Measurements from ENCODE around the gene MUSTN1.

Gene MUSTN1

GRCh38 chr3:52809149-52809548 is 25.7 kb downstream of the MUSTN1 start:
- TF ChIP-seq CTCF (conservative IDR thresholded peaks at IDR 0.05) (no peak), ZFX (IDR thresholded peaks at IDR 0.05) (no peak)

GRCh38 chr3:52805270-52806039 is 29.4 kb downstream of the MUSTN1 start:
- TF ChIP-seq CTCF (conservative IDR thresholded peaks at IDR 0.05) (no peak), ZFX (IDR thresholded peaks at IDR 0.05) (no peak)

More at GRCh38 chr3:52809149-52809548, 25.7 kb downstream of the MUSTN1 start:
- H3K27ac ChIP-seq, result no peak overlapping the region

GRCh38 chr3:52801839-52802238 is 33.0 kb downstream of the MUSTN1 start:
- H3K27ac ChIP-seq, result no peak overlapping the region
- TF ChIP-seq ZFX (IDR thresholded peaks at IDR 0.05) (no peak), CTCF (conservative IDR thresholded peaks at IDR 0.05) (no peak)

More at GRCh38 chr3:52805270-52806039, 29.4 kb downstream of the MUSTN1 start:
- H3K27ac ChIP-seq, result no peak overlapping the region

DNA sequence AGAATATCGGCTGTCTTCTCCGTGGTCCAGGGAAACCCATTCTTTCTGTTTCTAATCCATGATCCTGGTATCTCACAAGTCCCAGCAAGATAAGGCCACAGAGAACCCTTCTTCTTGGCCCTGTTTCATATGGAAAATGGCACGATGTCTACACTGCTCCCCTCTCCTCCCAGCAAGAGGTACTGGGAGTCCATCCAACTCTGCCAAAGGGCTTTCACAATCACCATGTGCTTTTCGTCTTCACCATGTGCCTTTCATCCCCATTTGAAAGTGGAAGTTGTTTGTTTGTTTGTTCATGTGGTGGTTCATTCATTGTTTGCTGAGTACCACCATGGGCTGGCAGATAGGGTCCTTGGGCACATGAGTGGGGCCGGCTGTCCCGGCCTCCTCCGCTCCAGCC is 34.7 kb downstream of the MUSTN1 start:
- TF ChIP-seq CTCF (conservative IDR thresholded peaks at IDR 0.05), result no peak
- no peak for TF ChIP-seq ZFX (IDR thresholded peaks at IDR 0.05)
- H3K27ac ChIP-seq, result no peak overlapping the region

- H3K27ac ChIP-seq, result no peak overlapping the region
- TF ChIP-seq ZFX (IDR thresholded peaks at IDR 0.05) (no peak), CTCF (conservative IDR thresholded peaks at IDR 0.05) (no peak; the same call in 1 of the 2 replicates)
Measured at GRCh38 chr3:52798978-52799476, 35.8 kb downstream of the MUSTN1 start.

DNA sequence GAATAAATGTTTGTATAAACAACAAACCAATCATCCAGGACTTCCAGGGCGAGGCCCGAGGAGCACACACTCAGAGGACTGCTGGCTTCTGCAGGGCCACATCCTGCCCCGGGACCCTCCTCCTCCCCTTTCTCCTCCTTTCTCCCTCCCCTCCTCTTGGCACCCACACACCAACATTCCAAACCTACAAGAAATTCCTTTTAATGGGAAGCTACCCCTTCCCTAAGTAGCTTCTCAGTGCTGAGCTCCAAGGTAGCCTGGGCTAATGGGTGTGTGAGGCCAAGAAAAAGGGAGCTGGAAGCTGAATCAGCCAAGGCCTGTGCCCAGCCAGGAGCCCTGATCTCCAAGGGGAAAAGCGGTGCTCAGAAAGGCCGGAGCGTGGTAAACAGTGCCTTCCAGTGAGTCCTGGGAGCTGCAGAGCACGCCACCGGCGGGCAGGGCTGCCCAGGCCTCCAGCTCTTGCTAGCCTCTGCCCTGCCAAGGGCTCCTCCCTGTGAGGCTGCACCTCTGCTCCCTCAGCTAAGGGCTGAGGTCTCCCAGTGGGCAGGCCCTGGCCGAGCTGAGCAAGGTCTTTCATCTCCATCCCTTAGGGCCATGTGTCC is 36.3 kb downstream of the MUSTN1 start:
- no peak overlapping the region for H3K27ac ChIP-seq

More for the DNA sequence above, 36.3 kb downstream of the MUSTN1 start:
- TF ChIP-seq CTCF (conservative IDR thresholded peaks at IDR 0.05), result no peak
- no peak for TF ChIP-seq ZFX (IDR thresholded peaks at IDR 0.05)
